Loucy (cell line): Measurements from ENCODE around the gene GLRX.

Source experiments
- H2AFZ ChIP-seq: fragments of 200-600 bp; sonication (generic); 2 replicates; pipeline ENCODE4 v1.6.0; 2016; ENCODE audit warnings: antibody characterized with exemption, mild to moderate bottlenecking, low read length, moderate library complexity
- H3F3A ChIP-seq: fragments of 200-600 bp; 2 replicates; pipeline ENCODE4 v1.6.0; 2016; ENCODE audit warnings: antibody characterized with exemption, low read depth, mild to moderate bottlenecking
- H3K27me3 ChIP-seq: fragments of 200-600 bp; sonication (generic); 2 replicates; pipeline ENCODE4 v1.6.1; 2014; ENCODE audit warnings: low read length, mild to moderate bottlenecking; ENCODE audit not compliant: insufficient read depth, poor library complexity, severe bottlenecking
- H3K36me3 ChIP-seq: fragments of 200-600 bp; sonication (generic); 2 replicates; pipeline ENCODE4 v1.6.1; 2016; ENCODE audit warnings: low read length; ENCODE audit not compliant: insufficient read depth
- H3K4me1 ChIP-seq: fragments of 200-600 bp; sonication (generic); 2 replicates; pipeline ENCODE4 v1.5.1; 2014; ENCODE audit warnings: low read length, mild to moderate bottlenecking; ENCODE audit not compliant: insufficient read depth, poor library complexity, severe bottlenecking
- H3K4me2 ChIP-seq: fragments of 200-600 bp; sonication (generic); 2 replicates; pipeline ENCODE4 v1.6.0; 2014; ENCODE audit warnings: antibody characterized with exemption, low read length, low read depth, mild to moderate bottlenecking; ENCODE audit not compliant: poor library complexity, severe bottlenecking
- H3K4me3 ChIP-seq: fragments of 200-600 bp; sonication (generic); 2 replicates; pipeline ENCODE4 v1.5.1; 2014; ENCODE audit warnings: low read length, mild to moderate bottlenecking, mixed read lengths; ENCODE audit not compliant: poor library complexity, severe bottlenecking
- H3K79me2 ChIP-seq: fragments of 200-600 bp; sonication (generic); 2 replicates; pipeline ENCODE4 v1.6.1; 2014; ENCODE audit warnings: low read length; ENCODE audit not compliant: insufficient read depth
- H3K9ac ChIP-seq: fragments of 200-600 bp; sonication (generic); 2 replicates; pipeline ENCODE4 v1.6.0; 2014; ENCODE audit warnings: mild to moderate bottlenecking, low read depth, low read length, moderate library complexity; ENCODE audit not compliant: poor library complexity, severe bottlenecking
- H3K9me2 ChIP-seq: fragments of 200-600 bp; sonication (generic); replicated peaks from 2 replicates; pipeline ENCODE4 v1.6.1; 2016; ENCODE audit warnings: low read depth, low read length, mixed read lengths
- H3K9me3 ChIP-seq: fragments of 200-600 bp; sonication (generic); 2 replicates; pipeline ENCODE4 v1.6.1; 2014; ENCODE audit warnings: mild to moderate bottlenecking, antibody characterized with exemption, low read length, low read depth; ENCODE audit not compliant: insufficient read depth
- H4K20me1 ChIP-seq: fragments of 200-600 bp; sonication (generic); 2 replicates; pipeline ENCODE4 v1.6.0; 2014; ENCODE audit warnings: antibody characterized with exemption, low read length, mild to moderate bottlenecking; ENCODE audit not compliant: insufficient read depth, poor library complexity, severe bottlenecking
- EZH2phosphoT487 ChIP-seq: fragments of 200-600 bp; IDR thresholded peaks from 2 replicates; pipeline ENCODE4 v1.6.1; 2018; ENCODE audit warnings: antibody characterized with exemption, mild to moderate bottlenecking, moderate library complexity, borderline replicate concordance
- TF ChIP-seq, protein P1 (sequence below): fragments of 200-600 bp; sonication (generic); conservative IDR thresholded peaks from 2 replicates; pipeline ENCODE4 v1.5.1; 2014; ENCODE audit warnings: mild to moderate bottlenecking, antibody characterized with exemption, low read length

GLRX gene

DNA sequence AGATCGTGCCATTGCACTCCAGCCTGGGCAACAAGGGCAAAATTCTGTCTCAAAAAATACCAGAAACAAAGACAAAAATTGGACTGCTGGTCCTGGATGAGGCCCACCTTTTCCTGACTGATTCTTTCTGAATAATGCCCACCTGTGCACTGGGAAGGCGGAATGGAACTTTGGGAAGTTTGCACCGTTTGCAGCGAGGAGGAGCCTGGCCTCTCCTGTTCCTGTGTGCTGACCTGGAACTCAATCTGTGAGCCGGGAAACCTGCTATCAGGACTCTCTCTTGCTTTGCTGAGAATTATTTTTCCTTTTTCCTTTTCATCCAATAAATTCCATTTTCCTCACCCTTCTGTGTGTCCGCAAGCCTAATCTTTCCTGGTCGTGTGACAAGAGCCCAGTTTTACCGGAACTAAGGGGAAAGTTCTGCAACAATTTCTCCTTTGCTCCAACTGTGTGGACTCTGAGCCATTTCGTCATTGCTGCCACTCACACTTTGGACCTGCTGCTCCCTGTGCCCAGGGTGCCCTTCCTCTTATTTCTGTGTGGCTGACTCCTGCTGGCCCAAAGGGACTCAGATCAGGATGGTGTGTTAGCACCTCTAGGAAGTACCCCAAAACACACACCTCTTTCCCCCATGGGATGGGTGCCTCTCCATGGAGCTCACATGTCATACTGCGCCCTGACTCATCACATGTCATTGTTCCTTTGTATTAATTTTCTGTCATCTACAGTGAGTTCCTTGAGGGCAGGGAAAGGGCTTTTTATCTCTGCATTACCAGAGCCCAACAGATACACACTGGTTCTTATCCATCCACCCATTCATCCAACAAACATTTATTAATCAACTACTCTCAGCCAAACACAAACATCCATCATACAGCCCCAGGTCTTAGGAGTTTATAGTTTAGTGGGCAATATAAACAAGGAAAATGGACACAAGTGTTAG lies 4.7 kb upstream of the GLRX start:
- Histone ChIP-seq H3K4me3 (no peak overlapping the region), H3K36me3 (no peaks in the 10 kb centered on the region), H3F3A (peaks cover 4% of the 10 kb centered on the region; the same call in 1 of the 2 replicates), H4K20me1 (no peaks in the 10 kb centered on the region), H3K9me3 (no peaks in the 10 kb centered on the region), H3K9ac (no peak overlapping the region), H2AFZ (no peak overlapping the region), H3K4me2 (no peak overlapping the region), H3K9me2 (no peaks in the 10 kb centered on the region), H3K27me3 (no peaks in the 10 kb centered on the region), H3K4me1 (peaks cover 40% of the 10 kb centered on the region), H3K79me2 (peaks cover 10% of the 10 kb centered on the region)
- no peak for TF ChIP-seq EZH2phosphoT487
- TF ChIP-seq, protein P1, sequence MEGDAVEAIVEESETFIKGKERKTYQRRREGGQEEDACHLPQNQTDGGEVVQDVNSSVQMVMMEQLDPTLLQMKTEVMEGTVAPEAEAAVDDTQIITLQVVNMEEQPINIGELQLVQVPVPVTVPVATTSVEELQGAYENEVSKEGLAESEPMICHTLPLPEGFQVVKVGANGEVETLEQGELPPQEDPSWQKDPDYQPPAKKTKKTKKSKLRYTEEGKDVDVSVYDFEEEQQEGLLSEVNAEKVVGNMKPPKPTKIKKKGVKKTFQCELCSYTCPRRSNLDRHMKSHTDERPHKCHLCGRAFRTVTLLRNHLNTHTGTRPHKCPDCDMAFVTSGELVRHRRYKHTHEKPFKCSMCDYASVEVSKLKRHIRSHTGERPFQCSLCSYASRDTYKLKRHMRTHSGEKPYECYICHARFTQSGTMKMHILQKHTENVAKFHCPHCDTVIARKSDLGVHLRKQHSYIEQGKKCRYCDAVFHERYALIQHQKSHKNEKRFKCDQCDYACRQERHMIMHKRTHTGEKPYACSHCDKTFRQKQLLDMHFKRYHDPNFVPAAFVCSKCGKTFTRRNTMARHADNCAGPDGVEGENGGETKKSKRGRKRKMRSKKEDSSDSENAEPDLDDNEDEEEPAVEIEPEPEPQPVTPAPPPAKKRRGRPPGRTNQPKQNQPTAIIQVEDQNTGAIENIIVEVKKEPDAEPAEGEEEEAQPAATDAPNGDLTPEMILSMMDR = no peak

DNA sequence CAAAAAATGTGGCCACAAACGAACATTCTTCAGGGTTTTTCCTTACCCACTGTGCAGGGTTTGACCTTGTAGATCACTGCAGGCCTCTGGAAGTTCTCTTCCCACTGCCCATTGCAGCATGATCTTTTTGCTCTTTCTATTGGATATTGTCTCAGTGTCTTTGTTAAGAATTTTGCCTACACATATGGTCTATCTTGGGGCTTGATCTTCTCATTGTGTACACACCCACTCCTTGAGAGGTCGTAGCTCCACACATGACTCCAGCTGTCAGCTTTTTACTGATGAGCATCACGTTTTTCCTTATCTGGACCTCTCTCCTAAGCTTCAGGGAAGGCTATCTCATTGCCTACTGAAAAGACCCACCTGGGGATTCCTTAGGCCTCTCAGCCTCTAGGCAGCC lies 3.0 kb upstream of the GLRX start:
- no peaks in the 10 kb centered on the region for H3K36me3 ChIP-seq
- peaks cover 7% of the 10 kb centered on the region for H4K20me1 ChIP-seq
- H3K27me3 ChIP-seq = no peaks in the 10 kb centered on the region
- no peak overlapping the region for H3K4me2 ChIP-seq
- peaks cover 37% of the 10 kb centered on the region for H3K4me1 ChIP-seq
- H3K79me2 ChIP-seq = peaks cover 28% of the 10 kb centered on the region
- H3F3A ChIP-seq = peaks cover 4% of the 10 kb centered on the region; the same call in 1 of the 2 replicates
- no peak for TF ChIP-seq EZH2phosphoT487
- TF ChIP-seq, protein P1 = no peak
- H3K4me3 ChIP-seq = no peak overlapping the region
- H3K9me3 ChIP-seq = no peaks in the 10 kb centered on the region
- no peaks in the 10 kb centered on the region for H3K9me2 ChIP-seq
- H3K9ac ChIP-seq = no peak overlapping the region
- H2AFZ ChIP-seq = no peak overlapping the region

DNA sequence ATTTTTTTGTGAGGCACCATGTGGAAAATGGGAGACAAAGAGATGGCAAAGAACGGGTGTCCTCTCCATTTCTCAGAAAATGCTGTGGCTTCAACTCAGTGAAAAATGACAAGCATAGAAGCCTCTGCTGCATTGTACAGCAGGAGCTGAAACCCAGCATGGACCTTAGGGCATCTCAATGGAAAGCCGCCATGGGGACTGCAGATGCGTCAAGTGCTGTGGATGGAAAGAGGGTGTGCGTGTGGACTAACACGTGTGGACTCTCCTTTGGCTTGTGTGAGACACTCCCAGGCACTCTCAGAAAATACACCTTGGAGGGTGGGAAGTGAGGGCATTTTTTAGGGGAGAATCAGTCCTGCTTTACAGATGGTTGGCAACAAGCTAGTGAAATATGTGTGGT lies 2.2 kb upstream of the GLRX start:
- Histone ChIP-seq H2AFZ (peak overlapping the region; percentile 36), H4K20me1 (peaks cover 10% of the 10 kb centered on the region), H3K4me1 (peaks cover 41% of the 10 kb centered on the region), H3K4me2 (peak overlapping the region; percentile 87), H3K9me3 (no peaks in the 10 kb centered on the region), H3K79me2 (peaks cover 35% of the 10 kb centered on the region), H3K36me3 (no peaks in the 10 kb centered on the region), H3K9ac (peak overlapping the region; percentile 97), H3K4me3 (peak overlapping the region; percentile 93), H3K27me3 (no peaks in the 10 kb centered on the region), H3K9me2 (no peaks in the 10 kb centered on the region), H3F3A (peaks cover 4% of the 10 kb centered on the region; the same call in 1 of the 2 replicates)
- TF ChIP-seq, protein P1 = no peak
- TF ChIP-seq EZH2phosphoT487 = no peak
